Measurements from ENCODE around the gene BCL3.
"Not testable (repeated sequence)": the region's sequence is repeated elsewhere in the genome, so short reads cannot be mapped to it uniquely, and the experiment has no call there.

The BCL3 gene, protein sequence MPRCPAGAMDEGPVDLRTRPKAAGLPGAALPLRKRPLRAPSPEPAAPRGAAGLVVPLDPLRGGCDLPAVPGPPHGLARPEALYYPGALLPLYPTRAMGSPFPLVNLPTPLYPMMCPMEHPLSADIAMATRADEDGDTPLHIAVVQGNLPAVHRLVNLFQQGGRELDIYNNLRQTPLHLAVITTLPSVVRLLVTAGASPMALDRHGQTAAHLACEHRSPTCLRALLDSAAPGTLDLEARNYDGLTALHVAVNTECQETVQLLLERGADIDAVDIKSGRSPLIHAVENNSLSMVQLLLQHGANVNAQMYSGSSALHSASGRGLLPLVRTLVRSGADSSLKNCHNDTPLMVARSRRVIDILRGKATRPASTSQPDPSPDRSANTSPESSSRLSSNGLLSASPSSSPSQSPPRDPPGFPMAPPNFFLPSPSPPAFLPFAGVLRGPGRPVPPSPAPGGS

DNA sequence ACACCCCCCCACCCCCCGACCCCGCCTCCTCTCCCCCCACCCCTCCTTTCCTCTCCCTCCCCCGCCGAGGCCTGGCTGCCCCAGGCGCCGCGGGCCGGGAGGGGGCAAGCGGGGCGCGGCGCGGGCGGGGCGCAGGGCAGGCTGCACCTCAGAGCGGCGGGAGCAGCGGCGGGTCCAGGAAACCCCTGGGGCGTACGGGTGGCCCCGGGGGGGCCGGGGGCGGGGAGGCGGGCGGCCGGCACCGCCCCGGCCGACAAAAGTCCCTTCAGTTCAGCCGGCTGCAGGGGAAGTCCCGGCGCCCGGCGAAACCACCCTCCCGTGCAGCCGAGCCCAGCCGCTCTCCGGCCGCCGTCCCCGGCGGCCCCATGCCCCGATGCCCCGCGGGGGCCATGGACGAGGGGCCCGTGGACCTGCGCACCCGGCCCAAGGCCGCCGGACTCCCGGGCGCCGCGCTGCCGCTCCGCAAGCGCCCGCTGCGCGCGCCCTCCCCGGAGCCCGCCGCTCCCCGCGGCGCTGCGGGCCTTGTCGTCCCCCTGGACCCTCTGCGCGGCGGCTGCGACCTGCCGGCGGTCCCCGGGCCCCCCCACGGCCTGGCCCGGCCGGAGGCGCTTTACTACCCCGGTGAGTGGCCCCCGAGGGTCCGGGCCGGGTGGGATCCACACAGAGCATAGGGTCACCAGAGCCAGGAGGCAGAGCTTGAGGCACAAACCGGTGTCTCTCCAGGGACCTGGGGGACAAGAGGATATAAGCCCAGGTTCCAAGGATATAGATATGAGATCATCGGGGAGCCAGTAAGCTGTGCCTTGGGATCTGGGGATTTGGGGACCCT is at the start of gene BCL3:
BCL3 (plus strand) TSS at position 283 of the 829 bp plus-strand sequence; CDS start at position 366, 83 bp downstream.
- no peak for DNase-seq (ENCODE audit: low spot score)

DNA sequence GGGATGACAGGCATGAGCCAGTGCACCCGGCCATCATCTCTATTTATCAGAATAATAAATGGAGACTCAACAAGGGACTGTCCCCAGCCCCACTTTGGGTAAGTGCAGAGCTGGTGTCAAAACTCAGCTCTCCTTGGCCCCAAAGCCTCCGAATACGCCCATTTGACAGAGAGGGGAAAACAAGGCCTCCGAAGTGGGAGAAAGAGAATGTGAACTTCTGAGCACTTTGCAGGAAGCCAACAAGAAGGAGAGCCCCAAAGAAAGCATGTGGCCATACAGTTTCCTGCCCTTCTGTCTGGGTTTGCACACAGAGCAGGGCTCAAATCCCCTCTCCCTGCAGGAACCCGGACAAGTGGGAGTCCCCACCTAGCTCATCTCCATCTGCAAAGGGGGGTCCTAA is 48.0 kb upstream of the BCL3 start:
- no peak for DNase-seq (ENCODE audit: low spot score)

DNA sequence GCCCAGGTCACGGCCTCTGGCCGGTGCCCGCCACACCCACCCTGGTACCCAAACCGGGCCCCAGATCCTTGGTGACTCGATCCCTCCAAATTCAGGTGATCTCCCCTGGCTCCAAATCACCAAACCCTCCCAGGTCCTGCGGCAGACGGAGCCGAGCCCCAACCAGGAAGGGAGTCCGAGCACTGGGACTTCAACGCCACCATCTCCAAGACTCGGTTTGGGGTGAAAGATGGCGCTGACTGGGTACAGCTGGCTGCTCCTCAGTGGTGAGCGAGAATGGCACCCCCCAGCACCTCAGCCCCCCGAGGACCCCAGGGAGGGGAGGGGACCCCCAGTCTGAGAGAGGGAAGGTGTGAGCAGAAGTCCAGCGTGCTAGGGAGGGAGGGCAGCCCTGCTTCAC is 47.3 kb upstream of the BCL3 start:
- no peak for DNase-seq (ENCODE audit: low spot score)

DNA sequence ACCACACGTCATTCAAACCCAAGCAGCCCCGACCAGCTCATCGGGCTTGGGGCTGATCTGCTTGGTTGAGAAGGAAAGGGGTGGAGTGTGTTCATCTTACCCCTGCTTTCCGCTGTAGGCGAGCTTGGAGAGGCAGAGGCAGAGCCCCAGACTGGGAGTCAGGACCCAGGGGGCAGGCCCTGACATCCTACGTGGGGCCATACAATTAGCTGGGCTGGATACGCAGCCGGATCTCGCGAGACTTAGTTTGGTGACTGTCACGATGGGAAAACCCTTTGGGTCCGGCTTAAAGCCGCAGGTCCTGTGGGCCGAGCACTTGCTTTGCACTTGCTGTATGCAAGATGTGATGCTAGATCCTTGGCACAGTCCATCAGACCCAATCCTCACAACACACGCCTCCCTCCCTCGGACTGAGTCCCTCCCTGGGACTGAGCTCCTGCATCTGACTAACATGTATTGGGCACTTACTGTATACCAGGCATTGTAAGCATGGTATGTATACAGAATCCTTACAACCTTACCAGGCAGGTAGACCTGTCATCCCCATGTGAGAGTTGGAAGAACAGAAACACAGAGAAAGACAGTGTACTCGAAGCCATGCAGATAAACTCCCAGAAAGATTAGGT is 45.8 kb upstream of the BCL3 start:
- DNase-seq (ENCODE audit: low spot score): no peak

DNA sequence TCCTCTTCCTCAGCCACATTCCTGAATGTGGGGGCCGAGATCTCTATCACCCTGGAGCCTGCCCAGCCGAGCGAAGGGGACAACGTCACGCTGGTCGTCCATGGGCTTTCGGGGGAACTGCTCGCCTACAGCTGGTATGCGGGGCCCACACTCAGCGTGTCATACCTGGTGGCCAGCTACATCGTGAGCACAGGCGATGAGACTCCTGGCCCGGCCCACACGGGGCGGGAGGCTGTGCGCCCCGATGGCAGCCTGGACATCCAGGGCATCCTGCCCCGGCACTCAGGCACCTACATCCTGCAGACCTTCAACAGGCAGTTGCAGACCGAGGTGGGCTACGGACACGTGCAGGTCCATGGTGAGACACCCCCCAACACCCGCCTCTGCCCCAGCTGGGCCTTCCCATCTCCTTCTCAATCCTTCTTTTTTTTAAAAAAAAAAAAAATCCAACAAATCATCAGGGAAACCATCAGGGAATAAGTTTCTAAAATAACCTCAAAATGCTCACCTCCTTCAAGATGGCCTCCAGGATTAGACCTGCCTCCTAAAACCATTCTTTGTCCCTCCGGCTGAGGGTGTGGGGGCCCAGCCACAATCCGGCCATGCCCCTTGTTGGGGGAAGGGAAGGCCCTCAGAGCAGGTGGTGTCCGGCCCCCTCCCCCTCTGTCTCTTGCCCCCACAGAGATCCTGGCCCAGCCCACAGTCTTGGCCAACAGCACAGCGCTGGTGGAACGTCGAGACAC is 45.0 kb upstream of the BCL3 start:
- no peak for DNase-seq (ENCODE audit: low spot score)

DNA sequence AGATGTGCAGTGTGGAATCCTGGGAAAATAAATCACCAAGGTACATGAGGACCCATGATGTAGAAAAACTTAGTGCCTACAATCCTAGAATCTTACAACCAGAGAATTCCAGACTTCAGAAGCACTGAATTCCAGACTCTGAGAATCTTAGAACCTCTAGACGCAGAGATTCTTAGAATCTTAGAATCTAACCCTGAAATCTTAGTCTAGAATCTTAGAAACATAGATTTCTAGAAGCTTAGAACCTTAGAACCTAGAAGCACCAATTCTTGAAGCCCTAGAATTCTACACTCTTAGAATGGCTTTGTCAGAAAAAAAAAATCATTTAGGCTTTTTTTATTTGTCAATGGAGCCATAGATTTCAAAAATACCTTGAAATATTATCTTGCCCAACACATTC is 43.5 kb upstream of the BCL3 start:
- no peak for DNase-seq (ENCODE audit: low spot score)

DNA sequence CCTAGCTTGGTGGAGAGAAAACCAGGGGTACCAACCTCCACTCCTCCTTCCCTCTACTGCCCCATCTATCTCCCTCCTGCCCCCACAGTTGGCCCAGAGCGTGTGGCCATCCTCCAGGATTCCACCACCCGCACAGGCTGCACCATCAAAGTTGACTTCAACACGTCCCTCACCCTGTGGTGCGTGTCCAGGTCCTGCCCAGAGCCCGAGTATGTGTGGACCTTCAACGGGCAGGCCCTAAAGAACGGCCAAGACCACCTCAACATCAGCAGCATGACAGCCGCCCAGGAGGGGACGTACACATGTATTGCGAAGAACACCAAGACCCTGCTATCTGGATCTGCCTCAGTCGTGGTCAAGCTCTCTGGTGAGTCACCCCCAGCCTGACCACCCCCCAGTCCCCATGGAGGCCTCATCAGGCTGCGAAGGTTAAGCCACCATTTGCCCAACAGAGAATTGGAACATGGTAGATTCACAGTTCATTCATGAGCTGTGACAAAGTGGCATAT is 43.0 kb upstream of the BCL3 start:
- DNase-seq (ENCODE audit: low spot score): no peak

DNA sequence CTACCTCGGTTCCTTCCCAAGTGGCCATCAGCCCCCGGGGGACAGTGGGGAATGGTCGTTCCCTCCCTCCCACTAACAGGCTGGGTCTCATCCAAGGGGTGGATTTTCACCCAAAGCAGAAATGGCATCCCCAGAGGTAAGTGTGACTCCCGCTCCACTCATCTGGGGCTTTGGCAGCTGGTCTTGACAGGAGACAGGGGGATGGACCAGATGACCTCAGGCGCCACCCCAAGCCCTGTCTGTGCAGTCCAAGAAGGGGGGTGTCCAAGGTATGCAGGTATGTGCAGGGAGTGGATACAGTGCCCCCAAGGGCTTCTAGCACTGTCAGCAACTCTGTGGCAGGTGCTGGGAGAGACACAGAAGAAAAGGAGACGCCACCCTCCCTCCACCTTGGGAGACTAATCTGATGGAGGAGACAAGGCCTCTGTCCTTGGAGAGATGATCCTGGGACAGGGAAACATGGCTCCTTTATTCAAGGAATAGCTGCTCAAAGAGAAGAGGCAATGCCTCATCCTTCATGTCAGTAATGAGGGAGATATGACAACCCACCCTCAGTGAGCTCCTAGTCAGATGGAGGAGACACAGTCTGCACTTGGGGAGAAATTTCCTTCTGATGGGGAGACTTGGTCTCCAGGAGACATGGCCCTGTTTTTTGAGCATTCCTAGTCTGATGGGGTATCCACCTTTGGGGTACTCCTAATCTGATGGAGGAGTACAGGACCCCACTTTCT is 41.8 kb upstream of the BCL3 start:
- no peak for DNase-seq (ENCODE audit: low spot score)

DNA sequence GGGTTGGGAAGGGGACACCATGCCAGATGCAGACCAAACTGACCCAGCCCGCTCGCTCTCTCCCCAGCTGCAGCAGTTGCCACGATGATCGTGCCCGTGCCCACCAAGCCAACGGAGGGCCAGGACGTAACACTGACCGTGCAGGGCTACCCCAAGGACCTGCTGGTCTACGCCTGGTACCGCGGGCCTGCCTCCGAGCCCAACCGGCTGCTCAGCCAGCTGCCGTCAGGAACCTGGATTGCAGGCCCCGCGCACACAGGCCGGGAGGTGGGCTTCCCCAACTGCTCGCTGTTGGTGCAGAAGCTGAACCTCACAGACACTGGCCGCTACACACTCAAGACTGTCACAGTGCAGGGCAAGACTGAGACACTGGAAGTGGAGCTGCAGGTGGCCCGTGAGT is 40.7 kb upstream of the BCL3 start:
- DNase-seq (ENCODE audit: low spot score): no peak

DNA sequence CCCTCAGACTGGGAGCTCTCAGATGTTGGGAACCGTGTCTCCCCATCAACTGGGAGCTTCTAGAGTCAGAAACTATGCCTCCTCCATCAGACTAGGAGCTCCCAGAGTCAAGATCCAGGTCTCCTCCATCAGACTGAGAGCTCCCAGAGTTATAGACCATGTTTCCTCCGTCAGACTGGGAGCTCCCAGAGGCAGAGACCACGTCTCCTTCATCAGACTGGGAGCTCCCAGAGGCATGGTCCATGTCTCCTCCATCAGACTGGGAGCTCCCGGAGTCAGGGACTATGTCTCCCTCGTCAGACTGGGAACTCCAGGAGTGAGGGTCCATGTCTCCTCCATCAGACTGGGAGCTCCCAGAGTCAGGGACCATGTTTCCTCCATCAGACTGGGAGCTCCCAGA is 39.6 kb upstream of the BCL3 start:
- DNase-seq (ENCODE audit: low spot score): no peak

DNA sequence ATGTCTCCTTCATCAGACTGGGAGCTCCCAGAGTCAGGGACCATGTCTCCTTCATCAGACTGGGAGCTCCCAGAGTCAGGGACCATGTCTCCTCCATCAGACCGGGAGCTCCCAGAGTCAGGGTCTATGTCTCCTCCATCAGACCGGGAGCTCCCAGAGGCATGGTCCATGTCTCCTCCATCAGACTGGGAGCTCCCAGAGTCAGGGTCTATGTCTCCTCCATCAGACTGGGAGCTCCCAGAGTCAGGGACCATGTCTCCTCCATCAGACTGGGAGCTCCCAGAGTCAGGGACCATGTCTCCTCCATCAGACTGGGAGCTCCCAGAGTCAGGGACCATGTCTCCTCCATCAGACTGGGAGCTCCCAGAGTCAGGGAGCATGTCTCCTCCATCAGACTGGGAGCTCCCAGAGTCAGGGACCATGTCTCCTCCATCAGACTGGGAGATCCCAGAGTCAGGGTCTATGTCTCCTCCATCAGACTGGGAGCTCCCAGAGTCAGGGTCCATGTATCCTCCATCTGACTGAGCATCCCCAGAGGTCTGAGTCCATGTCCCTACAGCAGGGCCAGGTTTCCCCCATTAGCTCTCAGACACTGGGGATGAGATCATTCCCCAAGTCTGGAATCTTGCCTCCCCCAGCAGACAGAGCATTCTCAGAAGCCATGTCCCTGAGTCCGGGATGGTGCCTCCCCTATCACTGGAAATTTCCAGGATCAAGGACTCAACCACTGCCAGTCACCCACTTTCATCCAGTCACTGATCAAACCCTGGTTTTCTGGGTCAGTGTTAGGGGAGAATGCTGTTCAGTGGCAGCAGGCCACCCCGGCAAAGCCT is 38.9 kb upstream of the BCL3 start:
- DNase-seq (ENCODE audit: low spot score): not testable (repeated sequence)

DNA sequence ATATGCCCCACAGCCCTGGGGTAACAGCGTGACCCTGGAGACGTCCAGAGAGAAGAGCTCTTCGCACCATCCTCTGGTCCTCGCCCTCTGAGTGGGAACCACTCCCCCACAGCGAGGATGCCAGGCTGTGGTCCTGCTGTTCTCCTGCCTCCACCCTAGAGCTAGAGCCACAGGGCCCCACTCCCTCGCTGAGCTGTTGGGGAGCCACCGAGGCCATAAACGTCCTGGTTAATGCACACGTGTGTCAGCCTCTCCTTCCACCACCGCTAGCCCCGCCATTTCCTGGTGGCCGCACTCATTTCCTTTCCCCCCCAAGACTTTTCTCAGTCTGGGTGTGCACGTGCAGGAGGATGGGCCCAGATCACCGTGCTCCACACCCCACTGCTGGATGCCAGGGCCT is 38.0 kb upstream of the BCL3 start:
- no peak for DNase-seq (ENCODE audit: low spot score)

DNA sequence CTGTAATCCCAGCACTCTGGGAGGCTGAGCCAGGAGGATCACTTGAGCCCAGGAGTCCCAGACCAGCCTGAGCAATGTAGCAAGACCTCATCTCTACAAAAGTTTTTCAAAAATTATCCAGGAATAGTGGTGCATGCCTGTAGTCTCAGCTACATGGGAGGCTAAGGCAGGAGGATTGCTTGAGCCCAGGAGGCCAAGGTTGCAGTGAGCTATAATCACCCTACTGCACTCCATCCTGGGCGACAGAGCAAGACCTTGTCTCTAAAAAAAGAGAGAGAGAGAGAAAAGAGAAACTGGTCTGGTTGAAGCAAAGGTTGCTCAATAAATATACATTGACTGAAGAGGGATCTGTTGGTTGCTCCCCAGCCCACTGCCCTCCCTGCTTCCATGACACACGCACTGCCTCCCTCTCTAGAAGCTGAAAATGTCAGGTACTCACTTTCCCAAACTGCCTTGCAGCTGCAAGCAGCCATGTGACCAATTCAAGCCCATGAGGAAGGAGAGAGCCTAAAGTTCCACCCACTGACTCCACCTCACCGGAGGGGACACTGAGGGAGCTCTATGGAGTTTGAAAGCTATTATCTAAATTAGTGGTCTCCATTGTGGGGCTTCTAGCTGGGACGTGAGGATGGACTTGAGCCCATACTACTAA is 35.5 kb upstream of the BCL3 start:
- DNase-seq (ENCODE audit: low spot score): no peak

DNA sequence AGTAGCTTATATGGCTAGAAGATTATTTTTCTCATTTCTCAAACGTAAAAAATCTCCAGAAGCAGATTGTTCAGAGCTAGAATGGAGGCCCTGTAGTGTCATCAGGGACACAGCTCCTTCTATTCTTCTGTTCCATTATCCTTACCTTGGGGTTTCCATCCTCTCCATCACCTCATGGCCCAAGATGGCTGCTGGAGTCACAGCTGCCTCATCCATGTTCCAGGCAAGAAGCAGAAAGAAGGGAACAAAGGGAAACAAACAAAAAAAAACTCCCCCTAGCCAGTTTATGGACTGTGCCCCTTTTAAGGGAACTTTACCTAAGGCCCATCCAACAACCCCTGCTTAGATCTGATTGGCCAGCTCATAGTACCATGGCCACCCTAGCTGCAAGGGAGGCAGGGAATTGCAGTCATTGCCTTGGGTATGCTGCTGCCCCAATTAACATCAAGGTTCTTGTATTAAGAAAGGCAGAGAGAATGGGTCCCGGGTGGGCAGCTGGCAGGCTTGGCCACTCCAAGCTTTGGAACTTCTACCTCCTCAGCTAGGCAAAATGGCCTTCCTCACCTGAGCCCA is 33.8 kb upstream of the BCL3 start:
- no peak for DNase-seq (ENCODE audit: low spot score)

DNA sequence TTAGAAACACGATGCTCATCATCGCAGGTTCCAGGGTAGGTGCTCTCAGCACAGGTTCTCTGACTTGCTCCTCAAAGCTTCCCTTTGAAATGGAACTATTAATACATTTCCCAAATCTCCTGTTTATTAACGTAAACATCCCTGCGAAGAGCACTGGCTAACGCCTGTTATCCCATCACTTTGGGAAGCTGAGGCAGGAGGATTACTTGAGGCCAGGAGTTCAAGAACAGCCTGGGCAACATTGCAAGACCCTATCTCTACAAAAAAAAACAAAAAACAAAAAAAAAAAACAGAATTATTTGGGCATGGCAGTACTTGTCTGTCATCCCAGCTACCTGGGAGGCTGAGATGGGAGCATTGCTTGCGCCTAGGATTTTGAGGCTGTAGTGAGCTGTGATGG is 30.9 kb upstream of the BCL3 start:
- DNase-seq (ENCODE audit: low spot score): no peak

DNA sequence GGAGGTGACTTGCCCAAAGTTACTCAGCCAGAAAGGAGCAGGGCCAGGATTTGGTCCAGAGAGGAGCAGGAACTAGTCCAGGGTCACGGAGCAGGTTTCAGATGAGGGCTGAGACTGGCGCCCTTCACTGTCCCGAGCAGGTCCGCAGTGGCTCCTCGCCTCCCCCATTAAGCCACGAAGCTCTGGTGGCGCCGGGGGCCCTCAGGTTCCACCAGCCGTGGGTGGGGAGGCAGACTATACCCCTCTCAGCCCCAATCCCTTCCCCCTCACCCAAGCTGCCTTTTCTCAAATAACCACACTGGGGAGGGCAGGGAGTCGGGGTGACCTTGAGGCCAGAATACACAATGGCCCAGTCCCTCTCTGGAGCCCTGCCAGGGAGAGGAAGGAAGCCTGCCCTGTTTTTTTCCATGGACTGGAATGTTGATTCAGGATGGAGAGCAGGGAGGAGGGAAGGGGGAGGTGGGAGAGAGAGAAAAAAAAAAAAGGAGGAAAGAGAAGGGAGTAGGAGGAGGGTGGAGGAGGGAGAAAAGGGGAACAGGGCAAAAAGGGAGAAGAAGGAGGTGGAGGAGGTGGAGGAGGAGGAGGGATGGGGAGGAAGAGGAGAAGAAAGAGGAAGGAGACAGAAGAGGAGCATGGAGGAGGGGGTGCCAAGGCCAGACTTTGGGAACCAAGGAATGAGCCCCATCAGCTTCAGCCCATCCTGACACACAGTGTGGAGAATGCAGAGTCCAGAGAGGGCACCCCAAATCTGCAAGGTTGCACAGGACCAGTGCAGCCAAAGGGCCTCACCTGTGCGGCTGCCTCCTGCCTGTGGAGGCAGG is 29.9 kb upstream of the BCL3 start:
- peak; percentile 51 for DNase-seq (ENCODE audit: low spot score)

DNA sequence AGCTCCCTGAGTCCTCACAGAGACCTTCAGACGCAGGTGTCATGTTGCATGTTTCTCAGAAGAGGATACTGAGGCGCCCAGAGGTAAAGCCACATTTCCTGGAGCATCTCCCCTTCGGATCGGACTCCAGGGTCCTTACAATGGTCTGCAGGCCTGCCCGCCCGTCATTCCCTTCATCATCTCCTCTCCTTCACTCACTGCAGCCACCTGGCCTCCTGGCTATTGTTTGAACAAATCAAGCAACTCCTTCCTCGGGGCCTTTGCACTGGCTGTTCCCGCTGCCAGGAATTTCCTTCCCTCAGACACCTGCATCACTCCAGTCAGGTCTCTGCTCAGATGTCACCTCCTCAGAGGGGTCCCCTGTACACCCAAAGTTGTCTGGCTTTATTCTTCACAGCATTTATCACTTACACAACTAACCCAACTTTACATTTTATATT is 29.2 kb upstream of the BCL3 start:
- DNase-seq (ENCODE audit: low spot score): no peak

DNA sequence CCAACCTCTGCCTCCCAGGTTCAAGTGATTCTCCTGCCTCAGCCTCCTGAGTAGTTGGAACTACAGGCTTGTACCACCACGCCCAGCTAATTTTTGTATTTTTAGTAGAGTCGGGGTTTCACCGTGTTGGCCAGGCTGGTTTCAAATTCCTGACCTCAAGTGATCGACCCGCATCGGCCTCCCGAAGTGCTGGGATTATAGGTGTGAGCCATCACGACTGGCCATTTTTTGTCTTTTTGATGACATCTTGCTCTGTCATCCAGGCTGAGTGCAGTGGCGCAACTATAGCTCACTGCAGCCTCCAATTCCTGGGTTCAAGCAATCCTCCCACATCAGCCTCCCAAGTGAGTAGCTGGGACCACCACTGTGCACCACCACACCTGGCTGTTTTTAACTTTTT is 28.1 kb upstream of the BCL3 start:
- not testable (repeated sequence) for DNase-seq (ENCODE audit: low spot score)

All from COLO829 (cell line).